Subcutaneous abdominal adipose tissue (tissue), 5 donors: ENCODE data around the gene VSIG1.

ENCODE experiments used
- H3K27ac ChIP-seq: one replicate; pipeline ENCODE4 v1.7.0; 2013; ENCODE audit warnings: low read depth, mild to moderate bottlenecking, inconsistent platforms, low read length, moderate library complexity
- H3K27me3 ChIP-seq, 5 donors: one replicate each; pipeline ENCODE4 v1.7.0; 2013; ENCODE audit warnings: low read length in 5 of 5, inconsistent platforms in 1 of 5; ENCODE audit not compliant: control insufficient read depth in 5 of 5, insufficient read depth in 4 of 5
- H3K36me3 ChIP-seq, 5 donors: one replicate each; pipeline ENCODE4 v1.7.0; 2013; ENCODE audit warnings: low read length in 5 of 5; ENCODE audit not compliant: control insufficient read depth in 5 of 5, insufficient read depth in 5 of 5
- H3K4me1 ChIP-seq, 5 donors: one replicate each; pipeline ENCODE4 v1.7.0; 2013; ENCODE audit warnings: low read length in 5 of 5, mild to moderate bottlenecking in 3 of 5, moderate library complexity in 1 of 5; ENCODE audit not compliant: control insufficient read depth in 5 of 5, insufficient read depth in 5 of 5
- H3K4me3 ChIP-seq, 5 donors: one replicate each; pipeline ENCODE4 v1.7.0; 2013; ENCODE audit warnings: low read length in 5 of 5, low read depth in 1 of 5
- H3K9ac ChIP-seq, 5 donors: one replicate each; pipeline ENCODE4 v1.7.0; 2013; ENCODE audit warnings: low read length in 5 of 5, mild to moderate bottlenecking in 4 of 5, moderate library complexity in 3 of 5
- H3K9me3 ChIP-seq, 5 donors: one replicate each; pipeline ENCODE4 v1.7.0; 2013; ENCODE audit warnings: low read length in 5 of 5; ENCODE audit not compliant: control insufficient read depth in 5 of 5
- donor health status: healthy.
- donor health status: healthy.
- donor health status: healthy.
- donor health status: healthy.
- donor health status: healthy.

VSIG1 gene

GRCh38 chrX:108044554-108045256 lies at the start of gene VSIG1:
TSS of gene VSIG1 (plus strand) at chrX:108045065. CDS start at chrX:108045131, 66 bp downstream.
- peaks cover 2 to 17% (median 8%) of the 10 kb centered on the region in 5 donors for H3K27me3 ChIP-seq

GRCh38 chrX:107996124-107996523 lies 48.7 kb upstream of the VSIG1 start:
- Histone ChIP-seq H3K36me3 (no peaks in the 10 kb centered on the region), H3K4me1 (peaks cover 0 to 7% (median 3%) of the 10 kb centered on the region in 5 donors), H3K9ac (no peak overlapping the region), H3K4me3 (no peak overlapping the region), H3K27me3 (peaks cover 0 to 11% (median 4%) of the 10 kb centered on the region in 5 donors), H3K9me3 (peaks cover 0 to 3% (median 0%) of the 10 kb centered on the region in 5 donors), H3K27ac (no peak overlapping the region)

More at GRCh38 chrX:108044554-108045256, at the start of gene VSIG1:
- Histone ChIP-seq H3K4me1 (no peaks in the 10 kb centered on the region), H3K9me3 (no peaks in the 10 kb centered on the region), H3K36me3 (no peaks in the 10 kb centered on the region), H3K27ac (no peak within 1 kb of the TSS), H3K9ac (no peak within 1 kb of the TSS), H3K4me3 (no peak within 1 kb of the TSS)

- Histone ChIP-seq H3K27ac (no peak overlapping the region), H3K4me3 (no peak overlapping the region), H3K9me3 (peaks cover 0 to 3% (median 0%) of the 10 kb centered on the region in 5 donors), H3K27me3 (peaks cover 0 to 16% (median 7%) of the 10 kb centered on the region in 5 donors), H3K4me1 (peaks cover 0 to 10% (median 7%) of the 10 kb centered on the region in 5 donors), H3K36me3 (no peaks in the 10 kb centered on the region), H3K9ac (no peak overlapping the region)
Observed at GRCh38 chrX:108000751-108001150, 44.1 kb upstream of the VSIG1 start.

GRCh38 chrX:108001218-108001814 lies 43.5 kb upstream of the VSIG1 start:
- H3K9me3 ChIP-seq, result peaks cover 0 to 3% (median 0%) of the 10 kb centered on the region in 5 donors
- H3K4me3 ChIP-seq, result no peak overlapping the region
- H3K9ac ChIP-seq, result no peak overlapping the region
- peaks cover 0 to 16% (median 5%) of the 10 kb centered on the region in 5 donors for H3K27me3 ChIP-seq
- H3K27ac ChIP-seq, result no peak overlapping the region
- H3K36me3 ChIP-seq, result no peaks in the 10 kb centered on the region
- H3K4me1 ChIP-seq, result peaks cover 0 to 10% (median 7%) of the 10 kb centered on the region in 5 donors

- Histone ChIP-seq H3K4me3 (no peak overlapping the region), H3K27me3 (peaks cover 0 to 17% (median 7%) of the 10 kb centered on the region in 5 donors), H3K36me3 (no peaks in the 10 kb centered on the region), H3K9me3 (peaks cover 0 to 3% (median 2%) of the 10 kb centered on the region in 5 donors), H3K9ac (no peak overlapping the region), H3K4me1 (no peaks in the 10 kb centered on the region), H3K27ac (no peak overlapping the region)
Observed at GRCh38 chrX:108018656-108019381, 26.0 kb upstream of the VSIG1 start.

GRCh38 chrX:108019382-108019875 lies 25.4 kb upstream of the VSIG1 start:
- H3K27me3 ChIP-seq, result peaks cover 0 to 17% (median 7%) of the 10 kb centered on the region in 5 donors
- H3K36me3 ChIP-seq, result no peaks in the 10 kb centered on the region
- H3K27ac ChIP-seq, result no peak overlapping the region
- H3K4me3 ChIP-seq, result no peak overlapping the region
- peaks cover 0 to 3% (median 2%) of the 10 kb centered on the region in 5 donors for H3K9me3 ChIP-seq
- H3K9ac ChIP-seq, result no peak overlapping the region
- no peaks in the 10 kb centered on the region for H3K4me1 ChIP-seq

GRCh38 chrX:108020631-108021030 lies 24.2 kb upstream of the VSIG1 start:
- peaks cover 0 to 17% (median 9%) of the 10 kb centered on the region in 5 donors for H3K27me3 ChIP-seq
- H3K27ac ChIP-seq, result no peak overlapping the region
- no peak overlapping the region for H3K4me3 ChIP-seq
- H3K9ac ChIP-seq, result no peak overlapping the region
- H3K4me1 ChIP-seq, result no peaks in the 10 kb centered on the region
- H3K9me3 ChIP-seq, result peaks cover 0 to 3% (median 2%) of the 10 kb centered on the region in 5 donors
- H3K36me3 ChIP-seq, result no peaks in the 10 kb centered on the region

- Histone ChIP-seq H3K27ac (no peak overlapping the region), H3K4me3 (no peak overlapping the region), H3K27me3 (peaks cover 0 to 19% (median 9%) of the 10 kb centered on the region in 5 donors), H3K9me3 (no peaks in the 10 kb centered on the region), H3K9ac (no peak overlapping the region), H3K4me1 (no peaks in the 10 kb centered on the region), H3K36me3 (no peaks in the 10 kb centered on the region)
Observed at GRCh38 chrX:108022491-108023089, 22.3 kb upstream of the VSIG1 start.

- Histone ChIP-seq H3K27ac (no peak overlapping the region), H3K9ac (no peak overlapping the region), H3K27me3 (peaks cover 0 to 13% (median 2%) of the 10 kb centered on the region in 5 donors), H3K36me3 (no peaks in the 10 kb centered on the region), H3K4me1 (no peaks in the 10 kb centered on the region), H3K4me3 (no peak overlapping the region), H3K9me3 (no peaks in the 10 kb centered on the region)
Observed at GRCh38 chrX:108025376-108025775, 19.5 kb upstream of the VSIG1 start.
